NCI-H345 treated with DMSO at 0.1 percent for 48 hours (cell line): ENCODE results near the gene TFAM.

Source experiments
- DNase-seq: peaks from one replicate; lab custom pipeline; 2025; ENCODE audit not compliant: unreplicated experiment; lab: John Stamatoyannopoulos, UW

TFAM gene

DNA sequence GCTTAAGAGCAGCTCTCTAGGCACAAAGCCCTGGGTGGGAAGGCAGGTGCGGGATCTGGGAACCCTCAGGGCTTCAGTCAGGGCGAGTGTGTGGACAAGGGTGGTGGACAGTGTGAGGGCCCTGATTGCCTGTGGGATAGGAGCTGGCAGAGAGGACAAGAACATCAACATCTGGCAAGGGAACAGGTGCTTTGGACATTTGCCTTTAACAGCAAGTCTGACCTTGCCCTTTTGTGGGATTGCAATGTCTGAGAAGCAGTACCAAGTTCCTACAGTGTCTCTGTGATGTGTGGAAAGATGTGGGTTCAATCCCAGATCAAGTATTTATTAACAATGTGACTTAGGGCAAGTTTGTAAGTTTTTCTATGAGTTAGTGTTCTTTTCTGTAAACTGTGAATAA is 46.7 kb downstream of the TFAM start:
- DNase-seq: no peak

GRCh38 chr10:58433066-58433465 is 47.9 kb downstream of the TFAM start:
- DNase-seq: no peak

- no peak for DNase-seq
Observed at GRCh38 chr10:58433571-58433970, 48.4 kb downstream of the TFAM start.

DNA sequence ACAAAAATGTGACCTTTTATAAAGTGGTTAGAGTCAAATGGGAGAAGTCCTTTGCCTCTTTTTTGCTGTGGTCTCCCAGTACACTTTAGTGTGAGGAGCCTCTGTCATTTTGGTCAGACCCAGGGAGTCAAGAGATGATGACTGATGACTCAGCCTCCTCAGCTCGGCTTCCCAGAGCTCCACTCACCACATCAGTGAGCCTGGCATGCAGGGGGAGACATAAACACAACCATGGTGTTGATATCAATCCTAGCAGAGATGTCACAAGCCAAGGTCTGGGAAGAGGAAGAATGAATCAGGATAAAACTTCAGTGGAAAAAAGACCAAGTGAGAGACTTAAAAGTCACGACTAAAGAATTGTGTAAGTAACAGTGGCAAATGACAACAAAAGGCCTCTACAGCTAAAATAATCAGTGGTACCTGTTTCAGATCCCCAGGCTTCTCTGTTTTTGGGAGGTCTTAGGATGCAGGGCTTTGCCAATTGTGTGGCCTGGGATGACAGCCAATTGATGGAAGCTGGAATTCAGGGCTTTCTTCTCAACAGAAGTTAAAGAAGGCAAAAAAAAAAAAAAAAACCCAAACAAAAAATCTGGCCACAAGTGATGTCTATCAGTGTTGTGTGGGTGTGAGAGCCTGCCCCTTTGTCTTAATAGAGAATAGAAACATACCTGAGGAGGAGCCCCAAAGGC is 50.2 kb downstream of the TFAM start:
- no peak for DNase-seq

- no peak for DNase-seq
Observed at GRCh38 chr10:58436071-58436470, 50.9 kb downstream of the TFAM start.

DNA sequence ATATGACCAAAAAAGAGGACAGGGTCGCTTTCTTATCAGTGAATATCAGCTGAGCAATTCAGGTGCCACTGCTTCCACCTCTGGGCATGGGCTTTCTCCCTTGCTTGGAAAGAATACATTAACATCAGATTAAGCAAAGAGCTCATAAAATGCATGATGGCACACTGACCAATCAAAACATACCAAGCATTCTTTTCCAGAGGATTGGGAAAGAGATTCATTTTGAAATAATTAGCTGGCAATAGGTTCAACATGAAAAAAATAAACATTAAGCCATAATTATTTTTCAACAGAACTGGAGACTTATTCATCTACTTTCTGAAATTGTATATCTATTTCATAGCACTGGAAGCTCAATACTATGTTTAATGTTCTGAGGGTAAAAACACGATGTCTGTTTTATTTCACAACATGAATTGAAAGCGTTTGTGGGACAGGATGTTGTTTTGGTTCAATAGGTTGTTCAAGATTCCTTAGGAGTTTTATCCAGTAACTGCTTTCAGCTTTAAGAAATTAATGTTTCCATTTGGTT is 53.2 kb downstream of the TFAM start:
- no peak for DNase-seq

DNA sequence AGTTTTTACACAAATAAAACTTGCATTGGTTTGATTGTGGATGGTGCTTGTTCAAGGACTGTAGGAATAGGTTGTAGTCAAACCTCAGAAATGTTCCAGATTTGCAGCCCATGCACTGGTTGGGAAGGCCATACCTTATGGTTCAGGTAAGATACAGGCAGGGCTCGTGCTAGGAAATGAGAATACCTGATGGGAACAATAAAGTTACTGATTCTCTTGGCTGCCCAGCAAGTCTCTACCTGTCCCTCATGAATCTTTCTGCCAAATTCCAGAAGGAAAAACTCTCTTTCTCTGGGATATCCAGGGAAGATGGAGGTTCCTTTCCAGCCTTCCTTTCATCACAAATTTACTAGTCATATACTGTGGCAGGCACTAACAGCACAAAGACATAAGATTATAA is 53.8 kb downstream of the TFAM start:
- no peak for DNase-seq

DNA sequence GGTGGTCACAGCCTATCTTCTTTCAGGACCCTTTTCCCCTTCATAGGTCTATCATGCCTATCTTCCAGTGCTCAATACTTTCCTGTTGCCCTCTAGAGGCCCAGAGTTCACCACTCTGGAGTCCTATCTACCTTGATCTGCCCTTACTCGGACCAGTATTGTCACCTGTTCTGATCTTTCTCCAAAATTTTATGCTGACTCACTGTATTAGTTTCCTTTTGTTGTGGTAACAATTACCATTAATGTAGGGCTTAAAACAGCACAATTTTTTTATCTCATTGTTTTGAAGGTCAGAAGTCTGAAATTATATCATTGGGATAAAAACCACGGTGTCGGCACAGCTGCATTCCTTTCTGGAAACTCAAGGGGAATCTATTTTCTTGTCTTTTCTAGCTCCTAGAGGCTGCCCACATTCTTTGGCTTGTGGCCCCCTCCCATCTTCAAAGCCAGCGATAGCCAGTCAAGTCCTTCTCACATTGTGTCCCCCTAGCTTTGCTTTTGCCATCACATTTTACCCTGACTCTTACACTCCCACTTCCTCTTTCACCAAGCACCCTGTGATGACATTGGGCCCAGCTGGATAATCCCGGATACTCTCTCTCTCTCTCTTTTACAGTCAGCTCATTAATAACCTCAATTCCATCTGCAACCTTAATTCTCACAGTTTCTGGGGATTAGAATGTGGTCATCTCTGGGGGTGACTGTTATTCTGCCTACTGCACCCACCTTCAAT is 54.6 kb downstream of the TFAM start:
- DNase-seq: no peak

DNA sequence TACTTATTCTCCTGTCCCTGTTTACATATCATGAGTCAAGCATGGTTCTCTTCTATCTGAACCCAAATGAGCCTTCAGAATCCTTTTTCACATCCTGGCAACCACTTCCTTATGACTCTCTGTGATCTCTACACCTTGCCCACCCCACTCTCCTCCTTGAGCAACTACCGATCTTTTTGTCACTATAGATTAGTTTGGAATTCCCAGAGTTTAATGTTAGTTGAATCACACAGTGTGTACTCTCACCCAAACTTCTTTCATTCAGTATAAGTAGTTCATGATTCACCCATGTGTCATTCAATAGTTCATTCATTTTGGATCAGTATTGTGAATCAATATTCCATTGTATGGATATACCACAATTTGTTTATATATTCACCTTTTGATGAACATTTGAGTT is 55.3 kb downstream of the TFAM start:
- DNase-seq: no peak

DNA sequence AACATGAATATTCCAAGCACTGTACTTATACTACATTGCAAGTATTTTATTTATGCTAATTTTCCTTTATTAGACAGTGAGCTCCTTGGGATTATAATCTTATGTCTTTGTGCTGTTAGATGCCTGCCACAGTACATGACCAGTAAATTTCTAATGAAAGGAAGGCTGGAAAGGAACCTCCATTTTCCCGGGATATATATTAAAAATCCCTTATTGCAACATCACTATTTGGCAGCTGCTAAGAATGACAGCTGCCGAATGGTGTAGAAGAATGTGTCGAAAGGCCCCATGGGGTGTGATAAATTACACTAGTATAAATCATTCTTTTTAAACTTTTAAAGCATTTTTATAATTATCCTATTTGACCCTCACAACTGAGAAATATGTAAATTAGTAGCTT is 59.1 kb downstream of the TFAM start:
- DNase-seq: no peak

DNA sequence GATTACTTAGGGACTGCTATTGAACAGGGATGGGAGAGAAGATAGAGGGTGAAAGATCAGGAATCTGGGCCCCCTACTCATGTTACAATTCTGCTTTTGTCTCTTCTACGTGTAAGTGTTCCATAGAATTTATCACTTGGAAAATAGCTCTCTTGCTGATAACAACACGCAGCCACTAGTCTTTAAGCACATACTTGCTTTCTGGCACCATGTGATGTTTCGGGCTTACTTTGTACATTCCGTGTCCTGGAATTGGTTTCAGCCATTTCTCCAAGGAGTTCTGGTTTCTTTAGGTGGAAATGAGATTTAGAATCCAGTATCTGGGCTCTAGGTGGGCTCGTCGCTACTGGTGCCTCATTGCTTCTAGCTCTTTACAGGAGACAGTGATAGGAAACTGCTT is 59.7 kb downstream of the TFAM start:
- DNase-seq: no peak

DNA sequence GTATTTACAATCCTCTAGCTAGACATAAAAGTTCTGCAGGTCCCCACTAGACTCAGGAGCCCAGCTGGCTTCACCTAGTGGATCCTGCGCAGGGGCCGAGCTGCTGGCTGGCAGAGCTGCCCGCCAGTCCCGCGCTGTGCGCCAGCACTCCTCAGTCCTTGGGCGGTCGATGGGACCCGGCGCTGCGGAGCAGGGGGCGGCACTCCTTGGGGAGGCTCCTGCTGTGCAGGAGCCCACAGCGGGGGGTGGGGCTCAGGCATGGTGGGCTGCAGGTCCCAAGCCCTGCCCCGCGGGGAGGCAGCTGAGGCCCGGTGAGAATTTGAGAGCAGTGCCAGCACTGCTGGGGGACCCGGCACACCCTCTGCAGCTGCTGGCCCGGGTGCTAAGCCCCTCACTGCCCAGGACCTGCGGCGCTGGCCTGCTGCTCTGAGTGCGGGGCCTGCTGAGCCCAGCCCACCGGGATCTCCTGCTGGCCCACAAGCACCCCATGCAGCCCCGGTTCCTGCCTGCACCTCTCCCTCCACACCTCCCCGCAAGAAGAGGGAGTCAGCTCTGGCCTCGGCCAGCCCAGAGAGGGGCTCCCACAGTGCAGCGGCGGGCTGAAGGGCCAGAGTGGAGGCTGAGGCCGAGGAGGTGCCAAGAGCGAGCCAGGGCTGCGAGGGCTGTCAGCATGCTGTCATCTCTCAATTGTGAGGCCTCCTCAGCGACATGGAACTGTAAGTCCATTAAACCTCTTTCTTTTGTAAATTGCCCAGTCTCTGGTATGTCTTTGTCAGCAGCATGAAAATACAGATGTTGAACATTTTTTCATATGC is 63.1 kb downstream of the TFAM start:
- DNase-seq: no peak
